GM18519 (cell line): ENCODE data around the gene CCL28.
"Not testable (repeated sequence)": the region's sequence is repeated elsewhere in the genome, so short reads cannot be mapped to it uniquely, and the experiment has no call there.

Experiments
- ATAC-seq: cut with Tn5 transposase; IDR thresholded peaks from one replicate; pipeline ENCODE4 v1.9.1; 2021; ENCODE audit warnings: mild to moderate bottlenecking, moderate library complexity; ENCODE audit not compliant: unreplicated experiment, low FRiP score

CCL28 gene

GRCh38 chr5:43411495-43411894, 696 bp downstream of the CCL28 start:
- ATAC-seq = no peak

GRCh38 chr5:43410414-43410813, 1.8 kb downstream of the CCL28 start:
- ATAC-seq = no peak

- no peak for ATAC-seq
Measured at GRCh38 chr5:43409809-43410271, 2.4 kb downstream of the CCL28 start.

GRCh38 chr5:43402524-43403066, 9.6 kb downstream of the CCL28 start:
- ATAC-seq = not testable (repeated sequence)

GRCh38 chr5:43401827-43402226, 10.4 kb downstream of the CCL28 start:
- ATAC-seq = no peak

DNA sequence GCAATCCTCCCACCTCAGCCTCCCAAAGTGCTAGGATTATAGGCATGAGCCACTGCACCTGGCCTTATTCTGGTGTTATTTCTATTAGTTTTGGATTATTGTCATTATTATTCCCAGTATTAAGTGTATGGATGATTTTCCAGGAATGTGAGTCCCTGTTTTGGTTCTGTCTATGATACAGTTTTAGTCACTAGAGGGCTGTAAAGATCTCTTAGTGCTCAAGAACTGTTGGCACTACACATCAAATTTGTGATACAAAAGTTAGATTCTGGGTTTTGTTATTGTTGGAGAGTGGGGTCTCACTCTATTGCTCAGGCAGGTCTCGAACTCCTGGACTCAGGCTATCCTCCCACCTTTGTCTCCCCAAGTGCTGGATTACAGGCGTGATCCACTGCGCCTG, 12.1 kb downstream of the CCL28 start:
- ATAC-seq = no peak

DNA sequence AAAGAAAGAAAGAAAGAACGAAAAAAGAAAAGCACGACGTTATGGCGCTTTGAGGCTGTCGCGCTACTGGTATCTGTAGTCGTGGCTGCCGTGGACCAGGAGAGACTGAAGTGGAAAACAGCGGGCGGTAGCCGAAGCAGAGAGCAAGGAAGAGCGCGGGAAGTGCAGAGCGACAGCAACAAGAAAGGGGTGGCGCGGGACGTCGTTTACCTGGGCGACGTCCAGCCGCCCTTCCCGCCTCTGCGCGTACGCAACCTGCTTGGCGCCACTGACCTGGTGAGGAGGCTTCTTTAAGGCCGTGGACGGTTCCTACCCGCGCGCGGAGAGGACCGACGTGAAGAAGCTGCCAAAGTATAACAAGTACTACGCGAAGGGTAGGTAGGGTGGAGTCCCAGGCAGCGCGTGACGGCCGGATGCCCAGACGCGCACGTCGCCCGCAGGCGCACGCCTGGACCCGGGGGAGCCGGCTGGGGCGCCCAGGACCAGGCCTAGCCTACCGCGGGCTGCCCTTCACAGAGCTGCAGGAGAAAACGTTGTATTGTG, 15.4 kb downstream of the CCL28 start:
- peak; percentile 87 for ATAC-seq

GRCh38 chr5:43390471-43390870, 21.7 kb downstream of the CCL28 start:
- ATAC-seq = no peak

DNA sequence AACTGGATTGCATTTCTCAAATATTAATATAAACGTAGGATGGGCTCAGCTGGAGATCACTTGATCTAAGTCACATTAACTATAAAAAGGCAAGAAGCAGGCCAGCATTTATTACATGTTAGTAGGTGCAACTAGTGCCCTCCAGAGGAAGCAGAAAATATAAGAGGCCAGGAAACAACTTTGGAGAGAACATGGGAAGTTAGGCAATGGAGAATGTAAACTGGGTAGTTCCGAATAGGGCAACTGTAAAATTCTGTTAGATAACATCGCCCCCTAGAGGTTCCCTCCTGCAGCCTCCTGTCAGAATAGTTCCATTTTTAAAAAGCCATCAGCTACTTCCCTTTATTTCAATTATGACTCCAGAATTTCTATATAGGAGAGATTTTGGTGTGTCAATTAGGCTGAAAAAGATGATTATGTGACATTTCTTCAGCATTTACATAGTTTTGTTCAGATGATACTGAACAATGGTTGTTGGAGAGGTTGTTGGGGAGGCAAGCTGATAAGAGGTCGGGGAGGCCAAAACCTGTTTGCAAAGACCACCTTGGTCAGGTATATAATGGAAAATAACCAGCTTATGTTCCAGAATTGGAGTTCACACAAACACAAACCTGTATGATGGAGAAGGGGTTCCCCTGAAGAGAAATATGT, 22.4 kb downstream of the CCL28 start:
- ATAC-seq = no peak

DNA sequence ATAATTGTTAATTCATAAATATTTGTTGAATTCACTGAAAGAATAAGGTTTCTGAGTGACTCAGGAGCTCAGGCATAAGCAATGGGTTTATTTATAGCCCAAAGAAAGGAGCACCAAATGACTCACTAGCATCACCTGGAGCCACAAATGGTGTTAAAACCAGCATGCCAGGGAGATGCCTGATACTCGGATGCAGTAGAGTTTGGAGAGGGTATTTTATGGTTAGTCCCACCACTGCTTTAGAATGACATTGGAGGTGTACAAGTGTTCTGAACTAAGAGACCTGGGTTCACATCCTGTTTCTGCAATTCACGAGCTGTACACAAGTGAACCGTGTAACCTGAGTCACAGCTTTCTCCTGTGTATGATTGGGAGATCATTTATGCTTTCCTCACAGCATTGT, 25.2 kb downstream of the CCL28 start:
- peak; percentile 64 for ATAC-seq

- ATAC-seq = no peak
Measured at GRCh38 chr5:43376496-43377140, 35.6 kb downstream of the CCL28 start.

GRCh38 chr5:43371821-43372220, 40.4 kb downstream of the CCL28 start:
- ATAC-seq = no peak

DNA sequence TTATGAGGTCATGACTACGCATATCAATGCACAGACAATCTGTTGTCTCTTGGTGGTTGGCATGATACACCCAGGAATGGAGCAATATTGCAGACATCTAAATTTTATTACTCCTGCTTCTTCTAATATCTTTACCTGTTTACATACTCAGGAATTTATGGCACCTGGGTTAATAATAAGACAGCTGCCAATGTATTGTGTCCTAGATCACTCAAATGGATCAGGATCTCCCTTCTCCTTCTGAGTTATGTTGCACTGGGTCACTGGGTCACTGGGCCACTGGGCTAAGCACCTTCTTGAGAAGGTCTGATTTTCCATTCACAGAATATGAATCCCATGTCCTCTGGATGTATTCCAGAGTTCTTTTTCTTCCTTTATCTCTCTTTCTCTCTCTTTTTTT, 41.8 kb downstream of the CCL28 start:
- ATAC-seq = no peak

GRCh38 chr5:43369651-43370050, 42.5 kb downstream of the CCL28 start:
- no peak for ATAC-seq

DNA sequence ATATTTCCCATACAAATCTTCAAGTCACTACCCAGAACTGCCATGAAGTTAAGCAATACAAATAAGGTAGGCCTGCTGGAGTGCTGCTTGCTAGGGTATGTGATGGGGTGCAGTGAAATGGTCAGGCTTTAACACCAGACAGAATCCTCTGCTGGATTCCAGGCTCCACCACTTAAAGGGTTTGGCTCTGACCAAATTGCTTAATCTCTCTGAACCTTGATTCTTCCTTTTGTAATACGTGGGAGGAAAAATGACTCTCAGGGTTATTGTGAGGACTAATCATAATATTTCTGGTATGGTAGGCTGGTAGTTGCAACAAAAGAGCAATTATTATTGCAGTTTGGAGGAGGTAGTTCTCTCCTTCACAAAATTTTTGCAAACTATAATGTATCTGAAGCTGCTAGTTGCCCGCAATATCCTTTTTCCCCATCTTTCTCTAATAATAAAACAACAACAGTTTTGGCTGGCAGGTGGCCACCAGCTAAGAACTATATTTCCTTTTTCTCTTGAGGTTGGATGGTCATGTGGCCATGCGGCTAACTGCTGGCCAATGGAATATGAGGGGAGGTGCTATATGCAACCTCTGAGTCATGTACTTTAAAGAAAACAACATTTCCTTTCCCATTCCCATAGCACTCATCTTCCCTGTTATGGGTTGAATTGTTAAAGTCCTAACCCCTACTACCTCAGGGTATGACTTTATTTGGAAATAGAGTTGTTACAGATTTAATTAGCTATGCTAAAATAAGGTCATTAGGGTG, 44.1 kb downstream of the CCL28 start:
- ATAC-seq = no peak

- no peak for ATAC-seq
Measured at GRCh38 chr5:43367453-43367852, 44.7 kb downstream of the CCL28 start.

DNA sequence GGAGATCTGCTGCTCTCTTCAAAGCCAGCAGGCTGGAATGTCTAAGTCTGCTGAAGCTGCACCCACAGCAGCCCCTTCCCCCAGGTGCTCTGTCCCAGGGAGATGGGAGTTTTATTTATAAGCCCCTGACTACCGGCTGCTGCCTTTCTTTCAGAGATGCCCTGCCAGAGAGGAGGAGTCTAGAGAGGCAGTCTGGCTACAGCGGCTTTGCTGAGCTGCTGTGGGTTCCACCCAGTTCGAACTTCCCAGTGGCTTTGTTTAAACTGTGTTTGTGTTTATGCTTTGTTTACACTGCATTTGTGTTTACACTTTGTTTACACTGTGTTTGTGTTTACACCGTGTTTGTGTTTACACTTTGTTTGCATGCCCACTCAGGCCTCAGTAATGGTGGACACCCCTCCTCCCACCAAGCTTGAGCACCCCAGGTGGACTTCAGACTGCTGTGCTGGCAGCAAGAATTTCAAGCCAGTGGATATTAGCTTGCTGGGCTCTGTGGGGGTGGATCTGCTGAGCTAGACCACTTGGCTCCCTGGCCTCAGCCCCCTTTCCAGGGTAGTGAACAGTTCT, 45.4 kb downstream of the CCL28 start:
- ATAC-seq = not testable (repeated sequence)

GRCh38 chr5:43365155-43365554, 47.0 kb downstream of the CCL28 start:
- not testable (repeated sequence) for ATAC-seq

GRCh38 chr5:43363445-43364152, 48.6 kb downstream of the CCL28 start:
- no peak for ATAC-seq
